Heart left ventricle (tissue), 16 donors: ENCODE data around the gene ATP2A1. TPM values are rescaled to one million over a fixed set of nuclear protein-coding genes. Genes with fewer than 3 reads are reported as not detected.
A peak's percentile ranks its signal among the peaks of the same experiment; 100 is the strongest.

Experiments
- ATAC-seq, 4 donors: fragments of 200-7000 bp; cut with Tn5 transposase; one replicate each; pipeline ENCODE4 v1.9.1; 2020 to 2022; ENCODE audit warnings: moderate library complexity in 4 of 4, mild to moderate bottlenecking in 3 of 4, moderate number of reproducible peaks in 1 of 4
- DNase-seq, 5 donors: peaks; one replicate each; pipeline ENCODE4 v3.0.0-alpha.2; 2020
- H3K27ac ChIP-seq, 12 donors: fragments of 200-600 bp; sonication (generic) in 4 of 12; one replicate each; pipeline versions ENCODE4 v1.5.0 to v1.8.0; 2016 to 2022; ENCODE audit warnings: mild to moderate bottlenecking in 2 of 12
- H3K27me3 ChIP-seq, 9 donors: fragments of 200-600 bp; sonication (generic) in 2 of 9; one replicate each; pipeline versions ENCODE4 v1.5.1 to v1.8.0; 2016 to 2022; ENCODE audit warnings: mild to moderate bottlenecking in 3 of 9
- H3K36me3 ChIP-seq, 9 donors: fragments of 200-600 bp; sonication (generic) in 2 of 9; one replicate each; pipeline versions ENCODE4 v1.5.0 to v1.8.0; 2018 to 2022; ENCODE audit warnings: mild to moderate bottlenecking in 2 of 9
- H3K4me1 ChIP-seq, 12 donors: fragments of 200-600 bp; sonication (generic) in 4 of 12; one replicate each; pipeline versions ENCODE4 v1.5.0 to v1.8.0; 2016 to 2022; ENCODE audit warnings: mild to moderate bottlenecking in 3 of 12
- H3K4me3 ChIP-seq, 12 donors: fragments of 200-600 bp; sonication (generic) in 4 of 12; one replicate each; pipeline versions ENCODE4 v1.5.0 to v1.8.0; 2017 to 2022; ENCODE audit warnings: mild to moderate bottlenecking in 9 of 12, moderate library complexity in 4 of 12
- H3K9me3 ChIP-seq, 12 donors: fragments of 200-600 bp; sonication (generic) in 4 of 12; one replicate each; pipeline versions ENCODE4 v1.5.0 to v1.8.0; 2016 to 2022; ENCODE audit warnings: mild to moderate bottlenecking in 1 of 12
- CTCF ChIP-seq, 12 donors: fragments of 200-600 bp; sonication (generic) in 4 of 12; IDR thresholded peaks; one replicate each; pipeline versions ENCODE4 v1.5.0 to v1.8.0; 2018 to 2022; ENCODE audit warnings: antibody characterized with exemption in 12 of 12, mild to moderate bottlenecking in 5 of 12
- POLR2A ChIP-seq, 2 donors: fragments of 450-650 bp; IDR thresholded peaks; one replicate each; pipeline ENCODE4 v1.6.1; 2017; ENCODE audit warnings: antibody characterized with exemption in 2 of 2, mild to moderate bottlenecking in 2 of 2, moderate library complexity in 2 of 2
- WGBS, 4 donors: extraction: QIAGEN DNeasy Blood & Tissue Kit in 2 of 4; methylation state at CpG; one replicate each; pipeline versions ENCODE4 v1.1.5 to v1.1.7; 2013 to 2018; 5-methylcytosine and 5-hydroxymethylcytosine counted together
- intact Hi-C, 10 donors: fragments of 100-400 bp; cut with DNase I; formaldehyde crosslinking; loops; one replicate each; pipeline versions ENCODE4 v1.11.1 to v1.14.2; 2022
- polyA plus RNA-seq, 2 donors: library from polyadenylated mRNA; stranded (reverse); fragments of 200-250 nt; gene quantifications; one replicate each; pipeline ENCODE4 v1.2.3, GENCODE V29; 2013
- total RNA-seq, 9 donors: library from RNA; depleted of rRNA in 2 of 9; stranded (reverse); fragments of >200 nt in 2 of 9; fragmentation: NEBNext Ultra II Directional in 3 of 9; extraction: Animal tissue kit (Norgen Biotek cat#: 25700) in 3 of 9; gene quantifications; one replicate each; pipeline versions ENCODE4 v1.1.0 to v1.2.4, GENCODE V29; 2016 to 2023
- donor health status: ischemic (EF 13 %, LVEDD 7.1; RV severe dilation, severe dysfunction).
- donor health status: healthy with polysubstance abuse.
- donor health status: DM: no; HTN: yes; CAD: no.
- donor health status: DM: no; HTN: no; CAD: no.
- donor health status: ischemic (EF 25% LVEDD 6.9; RV normal size, moderate dysfunction).
- donor health status: ischemic (EF 25% LVEDD 5.7; RV mildly dilated, moderate dysfunction).
- donor health status: healthy.
- donor health status: DM: yes; HTN: yes; CAD: no.
- donor health status: ischemic (EF 35%, LVEDD 5.7; RV mildly dilated, moderate dysfunction).
- donor health status: nonischemic (EF 11% LVEDD 7.7; RV severe dilation, severe dysfunction).
- donor health status: DM: yes; HTN: yes; CAD: no.
- donor health status: PGD.
- donor health status: ischemic (EF 29% LVEDD 5.4; RV normal size, mild dysfunction).
- donor health status: nonischemic (EF 23%, LVEDD 6.1; RV moderate dilation, normal function).

Gene ATP2A1
- total and polyA plus RNA-seq, 11 donors, result 0.06 to 0.63 (median 0.39) TPM; not detected in 4

GRCh38 chr16:28859326-28859725, 19.0 kb upstream of the ATP2A1 start:
- Histone ChIP-seq H3K9me3 (no peaks in the 10 kb centered on the region), H3K4me1 (peaks cover 0 to 12% (median 7%) of the 10 kb centered on the region in 12 donors), H3K4me3 (no peak overlapping the region), H3K27me3 (no peaks in the 10 kb centered on the region), H3K27ac (no peak overlapping the region), H3K36me3 (no peaks in the 10 kb centered on the region)
- TF ChIP-seq CTCF (IDR thresholded peaks at IDR 0.05) (no peak), POLR2A (IDR thresholded peaks at IDR 0.05) (no peak)
- no peak for ATAC-seq
- DNase-seq, result no peak
- WGBS, 4 donors, result 73 to 89% (median 76%) methylated on average over 4 of the region's 4 CpGs
- intact Hi-C loops, result no loop called here

DNA sequence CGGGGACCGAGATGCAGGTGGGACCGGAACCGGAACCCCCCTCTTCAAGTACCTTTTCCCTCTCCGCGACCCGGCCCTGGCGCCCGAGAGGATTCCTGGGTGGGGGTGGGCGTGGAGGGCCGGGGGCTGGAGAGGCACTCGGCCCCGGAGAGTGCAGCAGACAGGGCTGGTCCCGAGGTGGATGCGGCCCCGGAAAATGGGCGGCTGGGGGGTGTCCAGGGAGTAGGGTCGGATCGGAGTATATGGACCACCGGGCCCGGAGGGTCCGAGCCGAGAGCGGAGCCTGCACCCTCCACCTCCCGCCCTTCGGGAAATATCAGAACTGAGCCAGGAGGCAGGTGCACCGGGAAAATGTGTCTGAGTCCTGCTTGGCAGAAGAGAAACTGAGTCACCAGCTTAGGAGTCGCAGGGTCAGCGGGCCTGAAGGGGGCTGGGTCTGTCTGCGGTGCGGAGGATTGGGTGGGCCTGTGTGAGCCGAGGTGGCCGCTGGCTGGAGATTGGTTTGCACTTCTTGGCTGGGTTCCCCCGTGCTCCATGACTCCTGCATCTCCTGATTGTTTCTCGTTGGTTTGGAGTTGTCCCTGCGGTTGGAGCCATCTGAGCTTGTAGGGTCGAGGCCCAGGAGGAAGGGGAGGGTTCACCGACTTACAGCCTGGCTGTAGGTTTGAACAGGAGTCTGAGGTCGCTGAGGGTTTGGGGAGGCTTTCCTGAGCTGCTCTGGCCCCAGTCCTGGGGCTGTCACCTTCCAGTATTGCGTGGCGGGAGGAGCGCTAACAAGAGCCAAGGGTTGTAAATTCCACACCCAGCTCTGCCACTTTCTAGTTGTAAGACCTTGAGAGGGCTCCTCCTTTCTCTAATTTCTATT, 14.1 kb upstream of the ATP2A1 start:
- DNase-seq (peak in 2 of 5 donors; percentile 35 to 39), ATAC-seq (peak in 2 of 4 donors; percentile 13 to 27)
- no peak for TF ChIP-seq POLR2A (IDR thresholded peaks at IDR 0.05)
- no peak for TF ChIP-seq CTCF (IDR thresholded peaks at IDR 0.05)
- Histone ChIP-seq H3K9me3 (no peaks in the 10 kb centered on the region), H3K27ac (peak overlapping the region; percentile 91 to 99 (median 98)), H3K4me1 (peaks cover 0 to 32% (median 19%) of the 10 kb centered on the region in 12 donors), H3K36me3 (peaks cover 0 to 26% (median 24%) of the 10 kb centered on the region in 9 donors), H3K4me3 (peak overlapping the region; percentile 68 to 100 (median 92)), H3K27me3 (no peaks in the 10 kb centered on the region)
- intact Hi-C loops, result loop anchor here in 7 of 10 donors (1.0 to 10.0 kb wide), 8 partner anchors 17 to 63 kb away; partner anchors contain the start of genes TUFM (in 7 of the 7), RABEP2 (in 4 of the 7) and ATXN2L (in 1 of the 7)
- WGBS, 4 donors, result 2 to 4% (median 3%) methylated on average over 37 to 42 of the region's 42 CpGs

DNA sequence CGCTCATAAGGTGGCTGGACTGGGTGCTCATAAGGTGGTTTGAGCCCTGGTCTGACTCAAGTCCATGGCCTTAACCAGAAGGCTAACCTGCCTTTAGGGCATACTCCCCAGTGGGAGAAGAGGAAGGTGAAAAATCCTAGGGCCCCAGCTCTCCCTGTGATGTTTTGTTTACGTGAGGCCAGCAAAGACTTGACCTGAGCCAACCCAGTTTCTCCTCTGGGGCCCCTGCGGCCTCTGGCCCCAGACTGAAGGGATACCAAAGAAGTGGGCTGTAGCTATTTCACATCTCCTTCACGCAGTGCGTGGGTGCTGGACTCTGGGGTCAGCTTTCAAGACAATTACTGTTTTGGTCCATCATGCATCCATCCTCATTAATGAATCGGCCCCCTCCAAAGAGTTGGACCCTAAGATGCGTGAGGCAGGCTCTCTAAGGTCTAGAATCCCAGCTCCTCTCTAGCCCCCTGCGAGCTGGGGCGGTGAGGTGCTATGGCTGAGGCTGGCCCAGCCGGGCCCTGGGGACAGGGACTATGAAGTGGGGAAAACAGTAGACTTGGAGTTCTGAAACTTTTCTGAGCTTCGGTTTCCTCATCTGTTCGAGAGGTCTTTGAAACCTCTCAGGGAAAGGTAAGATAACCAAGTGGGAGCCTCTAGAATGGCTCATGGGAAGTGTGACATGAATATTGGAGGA, 13.1 kb upstream of the ATP2A1 start:
- intact Hi-C loops, result loop anchor here in 3 of 10 donors (2.0 to 10.0 kb wide), 4 partner anchors 18 to 82 kb away; partner anchors contain the start of genes RABEP2 (in 1 of the 3) and TUFM (in 1 of the 3)
- peaks cover 0 to 32% (median 19%) of the 10 kb centered on the region in 12 donors for H3K4me1 ChIP-seq
- H3K36me3 ChIP-seq, result peaks cover 2 to 36% (median 34%) of the 10 kb centered on the region in 9 donors
- TF ChIP-seq POLR2A (IDR thresholded peaks at IDR 0.05) (no peak), CTCF (IDR thresholded peaks at IDR 0.05) (no peak)
- ATAC-seq (no peak), DNase-seq (no peak)
- H3K9me3 ChIP-seq, result no peaks in the 10 kb centered on the region
- 86 to 87% (median 86%) methylated on average over 10 to 12 of the region's 12 CpGs for WGBS, 4 donors
- no peaks in the 10 kb centered on the region for H3K27me3 ChIP-seq
- H3K27ac ChIP-seq, result peak overlapping the region in 4 of 12 donors; percentile 91 to 98 (median 97)
- peak overlapping the region in 7 of 12 donors; percentile 68 to 96 (median 89) for H3K4me3 ChIP-seq
